GM19351 (cell line): Measurements from ENCODE around the gene PGM3.

ENCODE experiments used
- ATAC-seq: cut with Tn5 transposase; IDR thresholded peaks from one replicate; pipeline ENCODE4 v1.9.1; 2021; ENCODE audit warnings: mild to moderate bottlenecking, moderate library complexity; ENCODE audit not compliant: unreplicated experiment

Gene PGM3

GRCh38 chr6:83185096-83185495 lies 8.0 kb downstream of the PGM3 start:
- no peak for ATAC-seq

GRCh38 chr6:83183082-83183828 lies 9.8 kb downstream of the PGM3 start:
- no peak for ATAC-seq

- no peak for ATAC-seq
Measured at GRCh38 chr6:83182114-83182513, 11.0 kb downstream of the PGM3 start.

GRCh38 chr6:83180426-83180950 lies 12.6 kb downstream of the PGM3 start:
- ATAC-seq: no peak

GRCh38 chr6:83176246-83176645 lies 16.8 kb downstream of the PGM3 start:
- ATAC-seq: no peak

GRCh38 chr6:83169511-83169910 lies 23.6 kb downstream of the PGM3 start:
- no peak for ATAC-seq

GRCh38 chr6:83169106-83169505 lies 24.0 kb downstream of the PGM3 start:
- no peak for ATAC-seq

- ATAC-seq: no peak
Measured at GRCh38 chr6:83168556-83168955, 24.5 kb downstream of the PGM3 start.

GRCh38 chr6:83167726-83168278 lies 25.3 kb downstream of the PGM3 start:
- ATAC-seq: no peak

- ATAC-seq: no peak
Measured at GRCh38 chr6:83160167-83160566, 32.9 kb downstream of the PGM3 start.

- ATAC-seq: no peak
Measured at GRCh38 chr6:83155794-83156193, 37.3 kb downstream of the PGM3 start.

GRCh38 chr6:83153883-83154521 lies 39.1 kb downstream of the PGM3 start:
- ATAC-seq: no peak

- ATAC-seq: no peak
Measured at GRCh38 chr6:83152913-83153312, 40.2 kb downstream of the PGM3 start.

GRCh38 chr6:83151114-83151513 lies 42.0 kb downstream of the PGM3 start:
- ATAC-seq: no peak

GRCh38 chr6:83138758-83139157 lies 54.3 kb downstream of the PGM3 start:
- no peak for ATAC-seq

GRCh38 chr6:83138118-83138722 lies 54.8 kb downstream of the PGM3 start:
- no peak for ATAC-seq

- ATAC-seq: no peak
Measured at GRCh38 chr6:83132121-83132520, 60.9 kb downstream of the PGM3 start.

- ATAC-seq: no peak
Measured at GRCh38 chr6:83127976-83128375, 65.1 kb downstream of the PGM3 start.

GRCh38 chr6:83127258-83127657 lies 65.8 kb downstream of the PGM3 start:
- no peak for ATAC-seq

GRCh38 chr6:83126807-83127206 lies 66.3 kb downstream of the PGM3 start:
- ATAC-seq: no peak

GRCh38 chr6:83126223-83126622 lies 66.8 kb downstream of the PGM3 start:
- no peak for ATAC-seq

- no peak for ATAC-seq
Measured at GRCh38 chr6:83125425-83125824, 67.6 kb downstream of the PGM3 start.
